M059J (cell line): Measurements from ENCODE around the gene CTSO. TPM values are rescaled to one million over a fixed set of nuclear protein-coding genes. Genes with fewer than 3 reads are reported as not detected.

Experiments used
- DNase-seq: peaks from one replicate; pipeline ENCODE4 v3.0.0-alpha.2; 2012; ENCODE audit warnings: low read depth
- total RNA-seq: library from RNA; depleted of rRNA; stranded (reverse); fragments of >200 nt; shearing (Covaris generic); gene quantifications from 2 replicates; pipeline ENCODE4 v1.2.3, GENCODE V29; 2014

CTSO gene
- total RNA-seq, 1 experiment from 2014 or later, result 16.1 TPM

DNA sequence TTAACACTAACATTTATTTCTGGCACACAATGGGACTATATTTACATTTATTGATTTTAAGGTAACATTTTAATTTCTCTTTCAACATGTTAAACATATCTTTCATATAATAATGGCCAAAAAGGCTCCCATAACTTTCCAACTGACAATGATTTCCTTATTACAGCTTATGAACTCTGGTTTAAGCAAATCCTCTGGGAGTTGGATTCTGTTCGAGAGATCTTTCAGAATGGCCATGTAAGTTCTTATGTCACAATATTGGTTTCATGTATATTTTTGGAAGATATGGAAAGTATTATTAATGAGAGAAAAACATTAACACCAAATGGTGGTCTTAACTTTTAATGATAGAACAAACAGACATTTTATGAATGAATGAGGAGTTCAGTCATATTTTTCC, 46.1 kb downstream of the CTSO start:
- peak; percentile 5 for DNase-seq

DNA sequence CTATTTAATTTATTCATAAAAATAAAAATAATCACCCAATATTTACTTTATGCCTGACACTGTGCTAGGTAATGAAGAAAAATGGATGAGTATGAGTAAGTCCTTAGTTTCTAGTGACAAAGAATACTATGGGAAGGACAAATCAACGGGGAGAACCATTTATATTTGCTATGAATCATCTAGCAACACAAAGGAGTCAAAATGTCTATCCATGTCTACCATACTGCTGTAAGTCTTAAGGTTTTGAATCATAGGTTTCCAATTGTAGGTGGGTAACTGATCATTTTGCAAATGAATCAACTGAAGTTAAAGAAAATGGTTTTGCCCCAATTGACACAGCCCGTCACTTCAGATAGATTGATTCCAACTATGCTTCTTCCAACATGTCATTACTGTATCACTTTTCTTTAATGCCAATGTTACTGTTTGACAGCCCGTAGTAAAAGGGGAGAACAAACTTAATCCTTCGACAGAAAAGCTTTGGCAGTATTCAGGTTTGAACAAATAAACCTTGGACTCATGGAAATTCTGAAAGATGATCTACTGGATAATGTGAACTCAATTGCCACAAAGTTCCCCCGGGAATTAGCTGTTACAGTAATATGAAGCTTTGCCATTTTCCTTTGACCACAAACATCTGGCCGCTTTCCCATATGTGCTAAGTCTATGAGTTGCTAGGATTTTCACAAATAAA, 47.0 kb downstream of the CTSO start:
- peak; percentile 98 for DNase-seq

DNA sequence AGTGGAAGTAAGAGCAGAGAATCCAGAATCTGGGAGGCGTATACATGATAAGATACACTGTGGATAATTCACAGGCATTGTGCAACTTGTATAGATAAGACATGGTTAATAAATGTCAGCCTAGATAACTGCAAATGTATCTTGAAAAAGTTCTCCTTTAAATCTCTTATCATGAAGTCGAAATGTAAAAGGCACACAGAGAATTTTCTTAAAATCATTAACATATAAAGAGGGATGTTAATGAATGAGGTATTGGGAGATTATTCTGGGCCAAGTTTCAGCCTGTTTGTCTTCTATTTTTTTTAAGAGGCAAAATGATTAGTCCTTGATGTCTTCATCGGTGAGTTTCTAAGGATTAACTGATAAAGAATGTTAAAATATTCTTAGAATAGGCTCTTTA, 49.3 kb downstream of the CTSO start:
- no peak for DNase-seq

DNA sequence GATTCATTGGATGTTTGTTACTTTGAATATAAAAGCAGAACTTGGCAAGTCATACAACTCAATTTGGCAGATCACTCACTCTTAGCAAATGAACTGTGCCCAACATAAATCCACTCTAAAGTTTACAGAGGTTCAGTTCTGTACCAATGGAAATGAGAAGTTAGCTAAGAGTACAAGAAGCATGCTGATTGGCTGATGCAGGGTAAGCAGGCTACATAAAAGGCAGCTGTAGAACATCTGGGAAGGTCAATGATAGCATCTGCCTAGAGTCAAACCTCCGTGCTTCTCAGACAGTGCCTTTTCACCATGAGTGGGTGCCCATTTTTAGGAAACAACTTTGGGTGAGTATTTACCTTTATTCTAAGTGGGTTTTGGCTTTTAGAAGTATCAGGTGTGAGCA, 50.2 kb downstream of the CTSO start, which contains the start of gene TDO2:
Gene TDO2 (plus strand): TSS at position 244 of the 400 bp plus-strand sequence. CDS start 63 bp downstream, at position 307.
- no peak for DNase-seq

DNA sequence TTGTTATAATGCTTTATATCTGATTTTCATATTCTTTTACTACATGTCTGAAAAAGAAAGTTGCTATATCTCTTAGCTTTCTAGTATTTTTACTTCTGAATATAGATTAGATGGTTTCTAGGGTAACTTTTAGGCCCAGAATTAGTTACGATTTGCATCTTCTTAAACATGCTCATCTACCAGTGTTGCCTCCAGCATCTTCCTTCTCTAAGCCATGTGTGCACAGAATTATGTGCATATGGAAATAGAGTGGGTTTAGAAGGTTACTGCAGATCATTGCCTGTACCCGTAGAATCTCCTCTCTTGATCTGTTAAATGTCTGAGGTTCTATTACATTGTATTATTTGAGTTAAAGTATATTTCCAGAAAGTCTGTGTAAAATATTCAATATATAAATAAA, 52.7 kb downstream of the CTSO start:
- no peak for DNase-seq

DNA sequence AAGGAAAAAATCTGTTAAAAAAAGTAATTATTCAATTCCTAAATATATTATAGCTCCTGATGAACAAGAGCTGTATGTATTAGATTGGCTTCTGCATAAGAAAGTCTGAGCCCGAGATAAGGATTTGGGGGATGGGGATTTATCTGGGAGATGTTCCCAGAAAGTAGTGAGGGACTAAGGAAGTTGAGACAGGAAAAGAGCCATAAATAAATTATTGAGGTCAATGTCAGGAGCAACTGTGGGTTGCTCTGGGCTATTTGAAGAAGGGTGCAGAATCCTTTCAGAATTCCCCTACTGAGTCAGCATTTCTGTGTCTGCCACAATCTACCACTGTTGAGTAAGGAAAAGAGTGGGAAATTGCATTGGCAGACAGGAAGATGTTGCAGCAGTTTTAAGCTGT, 53.3 kb downstream of the CTSO start:
- peak; percentile 93 for DNase-seq

DNA sequence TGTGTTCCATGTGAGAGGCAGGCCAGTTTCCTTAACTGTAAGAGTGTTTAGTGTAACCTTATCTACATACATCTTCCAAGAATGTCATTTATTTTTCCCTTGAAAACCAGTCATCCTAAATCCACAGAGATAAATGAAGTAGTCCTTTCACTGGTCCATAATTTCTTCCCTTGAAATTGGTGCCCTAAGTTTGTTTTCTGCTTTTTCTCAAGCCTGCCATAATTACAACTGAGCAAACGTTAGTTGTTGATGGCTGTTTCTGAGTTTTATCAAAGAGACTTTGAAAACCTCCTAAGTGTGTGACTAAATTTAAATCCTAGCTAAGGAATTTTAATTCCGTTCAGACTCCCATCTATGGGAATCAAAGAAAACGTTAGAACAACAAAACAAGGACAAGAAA, 53.8 kb downstream of the CTSO start:
- DNase-seq, result peak; percentile 28

DNA sequence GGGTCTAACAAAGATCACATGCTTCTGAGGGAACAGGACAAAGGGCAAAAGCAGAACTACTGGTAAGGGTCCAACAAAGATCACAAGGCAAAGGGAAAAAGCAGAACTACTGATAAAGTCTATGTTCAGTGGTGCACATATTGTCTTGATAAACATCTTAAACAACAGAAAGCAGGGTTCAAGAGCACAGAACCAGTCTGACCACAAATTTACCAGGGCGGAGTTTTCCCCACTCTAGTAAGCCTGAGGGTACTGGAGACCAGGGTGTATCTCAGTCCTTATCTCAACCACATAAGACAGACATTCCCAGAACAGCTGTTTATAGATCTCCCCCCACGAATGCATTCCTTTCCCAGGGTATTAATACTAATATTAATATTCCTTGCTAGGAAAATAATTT, 55.3 kb downstream of the CTSO start:
- peak; percentile 18 for DNase-seq

DNA sequence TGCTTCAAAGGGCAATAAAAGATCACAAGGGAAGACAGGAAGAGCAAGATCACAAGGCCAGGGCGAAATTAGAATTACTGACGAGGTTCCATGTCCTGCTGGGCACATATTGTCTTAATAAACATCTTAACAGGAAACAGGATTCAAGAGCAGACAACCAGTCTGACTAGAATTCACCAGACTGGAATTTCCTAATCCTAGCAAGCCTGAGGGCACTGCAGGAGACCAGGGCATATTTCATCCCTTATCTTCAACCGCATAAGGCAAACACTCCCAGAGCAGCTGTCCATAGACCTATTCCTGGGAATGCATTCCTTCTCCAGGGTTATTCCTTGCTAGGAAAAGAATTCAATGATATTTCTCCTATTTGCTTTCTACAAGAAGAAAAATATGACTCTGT, 62.6 kb downstream of the CTSO start:
- peak; percentile 4 for DNase-seq

DNA sequence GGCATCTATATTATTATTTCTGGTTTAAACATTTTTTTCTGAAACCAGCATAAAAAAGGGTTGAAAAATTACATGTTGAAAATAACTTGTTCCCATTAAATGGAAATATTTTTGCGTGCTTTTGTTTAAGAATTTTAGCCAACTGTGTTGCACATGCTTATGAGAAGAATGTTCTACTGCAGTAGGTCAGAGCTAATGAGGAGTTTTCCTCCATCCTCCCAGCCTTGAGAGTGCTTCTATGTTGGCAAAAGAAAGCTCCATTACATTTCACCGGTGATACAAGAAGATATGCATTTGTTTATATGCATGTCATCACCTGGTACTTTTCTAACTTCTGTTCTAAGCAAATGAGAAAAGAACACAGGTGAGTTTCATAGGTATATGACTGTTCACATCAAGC, 63.7 kb downstream of the CTSO start:
- no peak for DNase-seq

DNA sequence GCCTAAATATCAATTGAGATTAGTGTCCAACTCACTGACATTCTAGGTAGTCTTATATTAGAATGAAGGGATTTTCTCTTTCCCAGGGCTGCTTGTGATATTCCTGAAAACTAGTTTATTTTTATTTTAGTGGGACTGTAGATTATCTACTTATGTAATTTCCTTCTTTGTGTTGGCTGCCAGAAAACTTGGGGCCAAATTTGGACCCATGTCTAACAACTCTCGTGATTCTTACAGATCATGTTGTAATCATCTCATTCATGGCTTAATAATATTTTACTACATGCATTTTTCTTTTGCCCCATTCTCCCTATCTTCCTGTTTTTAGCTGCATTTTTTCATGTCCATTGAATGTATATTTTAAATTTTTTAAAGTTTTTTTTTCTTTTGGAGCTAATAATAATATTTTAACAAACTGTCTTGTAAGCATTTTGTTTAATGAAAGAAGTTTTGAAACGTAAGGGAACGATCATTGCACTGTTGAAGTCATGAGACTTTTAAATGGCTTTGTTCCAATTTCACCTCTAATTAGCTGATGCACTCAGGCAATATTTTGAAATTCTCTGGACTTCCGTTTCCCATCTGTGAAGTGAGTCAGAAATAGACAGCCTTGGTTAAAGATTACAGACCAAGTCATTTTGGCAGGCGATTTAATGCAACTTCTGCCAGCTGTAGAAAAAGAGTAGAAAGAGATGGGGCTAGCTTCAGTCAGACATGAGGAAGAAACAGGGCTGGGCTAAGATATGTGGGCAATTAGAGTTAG, 64.5 kb downstream of the CTSO start:
- DNase-seq, result peak; percentile 90

DNA sequence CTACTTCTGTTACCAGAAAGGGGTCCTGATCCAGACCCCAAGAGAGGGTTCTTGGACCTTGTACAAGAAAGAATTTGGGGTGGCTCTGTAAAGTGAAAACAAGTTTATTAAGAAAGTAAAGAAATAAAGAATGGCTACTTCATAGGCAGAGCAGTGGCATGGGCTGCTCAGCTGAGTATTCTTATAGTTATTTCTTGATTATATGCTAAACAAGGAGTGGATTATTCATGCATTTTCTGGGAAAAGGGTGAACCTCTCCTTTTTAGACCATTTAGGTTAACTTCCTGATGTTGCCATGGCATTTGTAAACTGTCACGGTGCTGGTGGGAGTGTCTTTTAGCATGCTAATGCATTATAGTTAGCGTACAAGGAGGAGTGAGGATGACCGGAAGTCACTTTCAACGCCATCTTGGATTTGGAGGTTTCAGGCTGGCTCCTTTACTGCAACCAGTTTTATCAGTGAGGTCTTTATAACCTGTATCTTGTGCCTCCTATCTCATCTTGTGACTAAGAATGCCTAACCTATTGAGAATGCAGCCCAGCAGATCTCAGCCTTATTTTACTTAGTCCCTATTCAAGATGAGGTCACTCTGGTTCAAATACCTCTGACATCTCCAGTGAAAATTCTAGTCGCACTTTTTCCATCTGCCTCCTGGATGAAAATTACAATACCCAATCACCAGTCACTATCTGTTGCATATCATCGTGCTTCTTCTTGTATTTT, 65.7 kb downstream of the CTSO start:
- peak; percentile 5 for DNase-seq

DNA sequence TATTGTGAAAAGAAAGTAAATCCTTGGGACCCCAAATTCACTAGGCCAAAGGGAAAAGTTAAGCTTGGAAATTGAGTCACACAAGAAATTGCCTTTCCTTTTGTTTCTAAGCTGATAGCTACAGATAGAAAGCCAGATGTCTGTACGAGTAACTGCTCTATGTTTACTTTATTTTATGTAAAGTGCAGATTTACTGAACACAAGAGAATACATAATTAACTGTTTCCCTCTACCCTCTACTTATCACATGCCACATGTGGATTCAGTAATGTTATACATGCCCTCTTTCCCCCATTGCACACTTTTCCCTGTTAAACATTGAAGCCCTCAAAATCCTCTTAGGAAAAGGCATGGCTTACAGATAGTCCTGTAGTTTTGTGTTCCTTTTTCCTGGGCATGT, 66.6 kb downstream of the CTSO start:
- no peak for DNase-seq

DNA sequence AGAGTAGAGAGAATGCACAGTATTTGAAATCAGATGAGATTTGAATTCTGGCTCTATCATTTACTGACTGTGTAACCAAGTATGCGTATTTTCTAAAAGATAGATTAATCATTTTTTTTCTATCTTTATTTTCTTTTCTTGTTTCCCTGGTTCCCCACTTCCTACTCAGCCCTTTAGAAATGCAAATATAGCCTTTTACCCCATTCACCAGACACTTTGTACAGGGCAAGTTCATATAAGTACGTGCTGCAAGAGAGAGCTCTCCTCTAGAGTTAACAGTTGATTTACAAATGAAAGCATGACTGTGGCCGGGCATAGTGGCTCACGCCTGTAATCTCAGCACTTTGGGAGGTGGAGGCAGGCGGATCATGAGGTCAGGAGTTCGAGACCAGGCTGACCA, 68.0 kb downstream of the CTSO start:
- no peak for DNase-seq

DNA sequence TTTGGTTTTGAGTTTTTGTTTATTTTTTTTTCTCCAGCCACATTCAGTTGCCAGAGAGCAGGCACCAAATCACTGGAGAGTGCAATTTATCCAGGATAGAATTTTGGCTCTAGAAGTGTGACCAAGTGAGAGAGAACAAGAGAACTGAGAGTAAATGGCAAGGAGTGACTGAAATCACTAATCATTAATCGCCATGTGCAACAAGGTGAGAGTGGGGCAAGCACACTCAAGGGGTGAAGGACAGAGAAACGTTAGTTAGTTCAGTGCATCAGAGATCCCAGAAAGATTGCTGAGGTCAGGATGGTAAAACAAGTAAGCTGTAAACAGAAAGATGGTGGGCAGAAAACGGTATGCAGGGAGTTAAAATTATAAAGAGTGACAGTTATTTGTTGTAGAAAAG, 69.8 kb downstream of the CTSO start:
- no peak for DNase-seq

DNA sequence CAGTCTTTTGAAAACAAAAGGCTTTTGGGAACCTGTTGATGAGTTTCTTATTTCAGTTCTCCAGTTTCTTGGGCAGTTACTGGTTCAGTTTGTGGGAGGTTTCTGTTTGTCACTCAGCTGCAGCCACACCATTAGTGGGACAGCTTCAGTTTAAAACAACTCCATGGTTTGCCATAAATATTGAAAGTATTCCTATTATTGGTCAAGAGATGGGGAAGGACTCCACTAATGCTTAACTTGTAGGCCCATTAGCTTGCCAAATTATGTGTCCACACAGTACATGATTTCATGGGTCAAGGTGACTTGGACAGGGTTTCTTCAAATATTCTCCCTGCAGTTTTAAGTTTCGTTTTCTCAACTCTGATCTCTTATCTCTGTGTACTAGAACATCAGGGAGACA, 72.1 kb downstream of the CTSO start:
- no peak for DNase-seq

DNA sequence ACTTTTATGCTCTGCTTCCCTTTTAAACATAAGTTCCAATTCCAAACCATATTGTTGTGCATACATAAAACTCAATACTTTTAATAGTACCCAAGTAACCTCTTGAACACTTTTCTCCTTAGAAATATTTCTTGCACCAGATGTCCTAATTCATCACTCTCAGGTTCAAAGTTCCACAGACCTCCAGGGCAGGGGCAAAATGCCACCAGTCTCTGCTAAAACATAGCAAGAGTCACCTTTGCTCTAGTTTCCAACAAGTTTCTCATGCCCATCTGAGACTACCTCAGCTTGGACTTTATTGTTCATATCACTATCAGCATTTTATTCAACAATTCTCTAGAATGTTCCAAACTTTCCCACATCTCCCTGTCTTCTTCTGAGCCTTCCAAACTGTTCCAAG, 73.9 kb downstream of the CTSO start:
- DNase-seq, result no peak

DNA sequence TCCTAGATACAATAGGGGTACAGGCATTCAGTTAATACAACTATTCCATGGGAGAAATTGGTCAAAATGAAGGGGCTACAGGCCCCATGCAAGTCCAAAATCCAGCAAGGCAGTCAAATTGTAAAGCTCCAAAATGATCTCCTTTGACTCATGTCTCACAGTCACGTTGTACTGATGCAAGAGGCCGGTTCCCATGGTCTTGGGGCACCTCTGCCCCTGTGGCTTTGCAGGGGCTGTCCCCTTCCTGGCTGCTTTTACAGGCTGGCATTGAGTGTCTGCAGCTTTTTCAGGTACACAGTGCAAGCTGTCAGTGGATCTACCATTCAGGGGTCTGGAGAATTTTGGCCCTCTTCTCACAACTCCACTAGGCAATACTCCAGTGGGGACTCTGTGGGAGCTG, 75.1 kb downstream of the CTSO start:
- no peak for DNase-seq

DNA sequence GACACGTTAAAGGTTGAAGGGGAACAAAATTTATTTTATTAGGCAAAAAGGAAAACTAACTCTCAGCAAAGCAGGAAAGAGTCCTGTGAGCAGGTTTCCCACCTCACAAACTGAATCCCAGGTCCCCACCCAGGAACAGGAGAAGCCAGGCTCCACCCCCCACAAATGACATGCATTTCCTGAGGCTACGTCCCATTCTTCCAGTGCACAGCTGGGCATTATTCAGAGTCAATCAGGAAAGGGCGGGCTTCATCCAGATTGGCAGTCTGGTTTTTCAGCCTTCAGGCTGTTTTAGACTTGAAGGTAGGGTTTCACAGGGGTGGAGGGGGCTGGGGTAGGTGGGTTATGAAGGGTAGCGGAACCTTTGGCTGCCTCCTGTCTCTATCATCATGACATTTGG, 75.7 kb downstream of the CTSO start:
- DNase-seq, result no peak

DNA sequence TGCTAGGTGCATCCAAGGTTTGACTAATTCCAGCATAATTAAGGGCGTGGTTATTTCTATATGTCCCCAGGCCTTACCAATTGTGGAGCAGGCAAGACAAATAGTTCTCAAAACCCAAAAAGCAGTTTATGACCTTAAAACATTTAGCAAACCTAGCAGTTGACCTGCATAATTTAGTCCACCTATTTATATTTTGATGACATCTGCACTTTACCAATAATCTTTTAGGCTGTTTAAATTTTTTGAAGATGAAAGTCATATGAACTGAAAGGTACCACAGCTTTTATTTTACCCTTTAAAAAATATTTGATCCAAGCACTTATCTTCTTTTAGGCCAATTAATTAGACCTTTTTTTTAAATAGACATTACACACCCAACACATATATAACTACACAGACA, 77.8 kb downstream of the CTSO start:
- DNase-seq, result no peak
